Activated CD8-positive, alpha-beta memory T cell treated with anti-CD3 and anti-CD28 coated beads, Interleukin-2, amount 50 U/mL, for 48 hours (primary cell): ENCODE measurements around the gene NAT16.
"Not testable (repeated sequence)": the region's sequence is repeated elsewhere in the genome, so short reads cannot be mapped to it uniquely, and the experiment has no call there.

ENCODE experiments used
- DNase-seq: peaks from one replicate; pipeline ENCODE4 v3.0.0-alpha.2; 2020

Gene NAT16

GRCh38 chr7:101201695-101202602 is 21.9 kb upstream of the NAT16 start:
- no peak for DNase-seq

- no peak for DNase-seq
These were observed 20.9 kb upstream of the NAT16 start, which contains the start of gene MOGAT3 for GRCh38 chr7:101200862-101201599. Gene MOGAT3, minus strand, starts transcription at chr7:101201036. Its CDS starts 182 bp downstream, at chr7:101200854.

- DNase-seq: no peak
These were observed 20.4 kb upstream of the NAT16 start for GRCh38 chr7:101200504-101200861.

- DNase-seq: not testable (repeated sequence)
These were observed 19.4 kb upstream of the NAT16 start for GRCh38 chr7:101199522-101199921.

GRCh38 chr7:101198476-101198875 is 18.4 kb upstream of the NAT16 start:
- DNase-seq: no peak

- no peak for DNase-seq
These were observed 17.9 kb upstream of the NAT16 start for GRCh38 chr7:101197991-101198390.

GRCh38 chr7:101195884-101196283 is 15.8 kb upstream of the NAT16 start:
- DNase-seq: no peak

- no peak for DNase-seq
These were observed 9.0 kb upstream of the NAT16 start for GRCh38 chr7:101189109-101189508.

GRCh38 chr7:101186844-101187428 is 6.8 kb upstream of the NAT16 start:
- DNase-seq: no peak

- no peak for DNase-seq
These were observed 6.1 kb upstream of the NAT16 start for GRCh38 chr7:101186194-101186593.

- no peak for DNase-seq
These were observed 5.3 kb upstream of the NAT16 start for GRCh38 chr7:101185258-101185839.

GRCh38 chr7:101179713-101180112 is 380 bp downstream of the NAT16 start:
- DNase-seq: no peak

GRCh38 chr7:101179117-101179516 is 976 bp downstream of the NAT16 start:
- DNase-seq: no peak

- DNase-seq: no peak
These were observed 2.4 kb downstream of the NAT16 start for GRCh38 chr7:101177644-101178043.

- no peak for DNase-seq
These were observed 4.4 kb downstream of the NAT16 start for GRCh38 chr7:101175664-101176063.

GRCh38 chr7:101174322-101174854 is 5.7 kb downstream of the NAT16 start:
- no peak for DNase-seq

- peak; percentile 90 for DNase-seq
These were observed 6.3 kb downstream of the NAT16 start for GRCh38 chr7:101173752-101174244.

GRCh38 chr7:101172854-101173751 is 7.0 kb downstream of the NAT16 start:
- peak; percentile 73 for DNase-seq

- DNase-seq: no peak
These were observed 7.9 kb downstream of the NAT16 start for GRCh38 chr7:101172005-101172853.

- no peak for DNase-seq
These were observed 8.7 kb downstream of the NAT16 start for GRCh38 chr7:101171442-101171837.
